ENCODE data around the gene PGLYRP2.

PGLYRP2 gene

GRCh38 chr19:15479391-15480345, at the start of gene PGLYRP2:
Gene PGLYRP2 (minus strand): TSS chr19:15479501. CDS start chr19:15479371, 130 bp downstream.
- CTCF ChIA-PET = interaction anchor here (0.7 kb wide), 1 partner anchor 10 kb away, joined by 3 read pairs; no protein-coding TSS in a partner anchor
- POLR2A ChIA-PET = interaction anchor here (1.1 to 1.3 kb wide), 2 partner anchors 10 to 27 kb away, joined by 3 to 4 read pairs; no protein-coding TSS in a partner anchor
- DNase-seq (ENCODE audit: extremely low spot score) = no peak
- TF ChIP-seq SUZ12 (IDR thresholded peaks at IDR 0.05) (no peak), LEF1 (IDR thresholded peaks at IDR 0.05; ENCODE audit: borderline replicate concordance) (no peak), ARNT (IDR thresholded peaks at IDR 0.05) (no peak), BHLHE40 (IDR thresholded peaks at IDR 0.05; ENCODE audit: borderline replicate concordance) (no peak), ZNF384 (IDR thresholded peaks at IDR 0.05) (no peak), HDGF (IDR thresholded peaks at IDR 0.05; ENCODE audit: borderline replicate concordance) (no peak), FOXA1 (IDR thresholded peaks at IDR 0.05) (no peak), FOXK2 (IDR thresholded peaks at IDR 0.05) (no peak), NFRKB (IDR thresholded peaks at IDR 0.05) (no peak), SP1 (IDR thresholded peaks at IDR 0.05) (no peak)

GRCh38 chr19:15527705-15528104, 48.4 kb upstream of the PGLYRP2 start:
- CTCF ChIA-PET = no interaction called here
- no peak for TF ChIP-seq SUZ12 (IDR thresholded peaks at IDR 0.05)
- no peak for TF ChIP-seq LEF1 (IDR thresholded peaks at IDR 0.05; ENCODE audit: borderline replicate concordance)
- no peak for TF ChIP-seq SP1 (IDR thresholded peaks at IDR 0.05)
- no peak for TF ChIP-seq FOXA1 (IDR thresholded peaks at IDR 0.05)
- TF ChIP-seq PKNOX1 (IDR thresholded peaks at IDR 0.05) = no peak
- TF ChIP-seq NFRKB (IDR thresholded peaks at IDR 0.05) = no peak
- TF ChIP-seq ZNF384 (IDR thresholded peaks at IDR 0.05) = no peak
- TF ChIP-seq L3MBTL2 (conservative IDR thresholded peaks at IDR 0.05) = no peak
- TF ChIP-seq ARNT (IDR thresholded peaks at IDR 0.05) = no peak
- TF ChIP-seq ELF4 (IDR thresholded peaks at IDR 0.05) = no peak
- TF ChIP-seq FOXM1 (IDR thresholded peaks at IDR 0.05; ENCODE audit: borderline replicate concordance) = no peak
- no peak for TF ChIP-seq HDGF (IDR thresholded peaks at IDR 0.05; ENCODE audit: borderline replicate concordance)
- TF ChIP-seq TARDBP (IDR thresholded peaks at IDR 0.05) = no peak
- no peak for TF ChIP-seq BHLHE40 (IDR thresholded peaks at IDR 0.05; ENCODE audit: borderline replicate concordance)
- TF ChIP-seq CTBP1 (IDR thresholded peaks at IDR 0.05; ENCODE audit: borderline replicate concordance) = no peak
- no peak for TF ChIP-seq FOXK2 (IDR thresholded peaks at IDR 0.05)
- POLR2A ChIA-PET = no interaction called here
- DNase-seq (ENCODE audit: extremely low spot score) = no peak

GRCh38 chr19:15526408-15526807, 47.1 kb upstream of the PGLYRP2 start:
- no peak for TF ChIP-seq ARNT (IDR thresholded peaks at IDR 0.05)
- TF ChIP-seq ELF4 (IDR thresholded peaks at IDR 0.05) = no peak
- TF ChIP-seq BHLHE40 (IDR thresholded peaks at IDR 0.05; ENCODE audit: borderline replicate concordance) = no peak
- no peak for TF ChIP-seq FOXK2 (IDR thresholded peaks at IDR 0.05)
- TF ChIP-seq ZNF384 (IDR thresholded peaks at IDR 0.05) = no peak
- ChIA-PET CTCF (no interaction called here), POLR2A (no interaction called here)
- no peak for DNase-seq (ENCODE audit: extremely low spot score)

GRCh38 chr19:15525291-15525690, 46.0 kb upstream of the PGLYRP2 start:
- POLR2A ChIA-PET = interaction anchor here (1.4 kb wide), 1 partner anchor 11 kb away, joined by 3 read pairs; no protein-coding TSS in a partner anchor
- no peak for DNase-seq (ENCODE audit: extremely low spot score)
- CTCF ChIA-PET = no interaction called here
- TF ChIP-seq NFRKB (IDR thresholded peaks at IDR 0.05) (no peak), ZNF384 (IDR thresholded peaks at IDR 0.05) (no peak), FOXM1 (IDR thresholded peaks at IDR 0.05; ENCODE audit: borderline replicate concordance) (no peak)

GRCh38 chr19:15524781-15525180, 45.5 kb upstream of the PGLYRP2 start:
- DNase-seq (ENCODE audit: extremely low spot score) = no peak
- CTCF ChIA-PET = no interaction called here
- POLR2A ChIA-PET = interaction anchor here (1.4 kb wide), 1 partner anchor 12 kb away, joined by 3 read pairs; no protein-coding TSS in a partner anchor
- TF ChIP-seq ARNT (IDR thresholded peaks at IDR 0.05) = no peak
- no peak for TF ChIP-seq NFRKB (IDR thresholded peaks at IDR 0.05)
- no peak for TF ChIP-seq TARDBP (IDR thresholded peaks at IDR 0.05)
- no peak for TF ChIP-seq FOXK2 (IDR thresholded peaks at IDR 0.05)
- TF ChIP-seq FOXA1 (IDR thresholded peaks at IDR 0.05) = no peak
- no peak for TF ChIP-seq FOXM1 (IDR thresholded peaks at IDR 0.05; ENCODE audit: borderline replicate concordance)
- TF ChIP-seq L3MBTL2 (conservative IDR thresholded peaks at IDR 0.05) = no peak
- TF ChIP-seq BHLHE40 (IDR thresholded peaks at IDR 0.05; ENCODE audit: borderline replicate concordance) = no peak
- TF ChIP-seq LEF1 (IDR thresholded peaks at IDR 0.05; ENCODE audit: borderline replicate concordance) = no peak
- TF ChIP-seq SP1 (IDR thresholded peaks at IDR 0.05) = no peak
- TF ChIP-seq CTBP1 (IDR thresholded peaks at IDR 0.05; ENCODE audit: borderline replicate concordance) = no peak
- TF ChIP-seq ELF4 (IDR thresholded peaks at IDR 0.05) = no peak

GRCh38 chr19:15519433-15519976, 40.2 kb upstream of the PGLYRP2 start:
- no peak for TF ChIP-seq TARDBP (IDR thresholded peaks at IDR 0.05)
- TF ChIP-seq HDGF (IDR thresholded peaks at IDR 0.05; ENCODE audit: borderline replicate concordance) = no peak
- no peak for TF ChIP-seq ZNF384 (IDR thresholded peaks at IDR 0.05)
- CTCF ChIA-PET = no interaction called here
- DNase-seq (ENCODE audit: extremely low spot score) = no peak
- POLR2A ChIA-PET = no interaction called here

GRCh38 chr19:15517778-15518177, 38.5 kb upstream of the PGLYRP2 start:
- ChIA-PET CTCF (no interaction called here), POLR2A (no interaction called here)
- DNase-seq (ENCODE audit: extremely low spot score) = no peak

More at GRCh38 chr19:15517778-15518177, 38.5 kb upstream of the PGLYRP2 start:
- TF ChIP-seq SUZ12 (IDR thresholded peaks at IDR 0.05) = no peak
- TF ChIP-seq ELF4 (IDR thresholded peaks at IDR 0.05) = no peak

Measured in HEK293T (cell line).